K562 (cell line): Measurements from ENCODE around the gene RBP7. TPM values are rescaled to one million over a fixed set of nuclear protein-coding genes. Genes with fewer than 3 reads are reported as not detected.

ENCODE experiments used
- polyA plus RNA-seq, 8 experiments: library from polyadenylated mRNA; depleted of rRNA in 4 of 8; stranded (reverse) in 5 of 8; unstranded in 3 of 8; fragments of >200 nt; fragmentation: Nextera tagmentation in 2 of 8; fragmentation: Illumina TruSeq in 1 of 8; extraction: Ambion mirVana in 2 of 8; extraction: Trizol in 1 of 8; gene quantifications; 2 replicates each; pipeline versions ENCODE4 v1.2.1 to v1.2.3, GENCODE V29; 2011 to 2014; ENCODE audit warnings: inconsistent platforms in 1 of 8, missing spikeins in 1 of 8
- total RNA-seq, 7 experiments: library from RNA; depleted of rRNA in 6 of 7; stranded (reverse); fragments of >200 nt in 6 of 7; fragmentation: Illumina TruSeq in 2 of 7; extraction: Trizol in 2 of 7; gene quantifications; 2 replicates each; pipeline versions ENCODE4 v1.2.1 to v1.2.3, GENCODE V29; 2011 to 2021; ENCODE audit warnings: low replicate concordance in 1 of 7
- TF ChIP-seq, protein P1 (sequence below): fragments of 450-650 bp; IDR thresholded peaks from 2 replicates; pipeline ENCODE4 v1.6.1; 2016; ENCODE audit warnings: low read depth

Gene RBP7
- total and polyA plus RNA-seq, 9 of the 15 experiments (the other 6 are each of a cell fraction or from before 2014, with no cell fraction given) = not detected

DNA sequence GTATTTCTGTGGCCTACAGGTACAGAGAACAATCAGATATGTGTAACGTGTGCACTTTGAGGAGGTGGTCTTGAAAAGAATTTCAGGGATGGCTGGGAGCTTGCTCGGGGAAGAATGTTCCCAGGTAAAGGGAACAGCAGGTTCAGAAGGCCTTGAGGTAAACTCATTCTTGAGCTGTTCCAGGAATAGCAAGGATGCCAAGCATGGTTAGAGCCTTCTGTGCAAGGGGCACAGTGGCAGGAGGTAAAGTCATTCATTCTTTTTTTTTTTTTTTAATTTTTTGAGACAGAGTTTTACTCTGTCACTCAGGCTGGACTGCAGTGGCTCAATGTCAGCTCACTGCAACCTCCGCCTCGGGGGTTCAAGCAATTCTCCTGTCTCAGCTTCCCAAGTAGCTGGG is 45.7 kb downstream of the RBP7 start (continued):
- TF ChIP-seq, protein P1, sequence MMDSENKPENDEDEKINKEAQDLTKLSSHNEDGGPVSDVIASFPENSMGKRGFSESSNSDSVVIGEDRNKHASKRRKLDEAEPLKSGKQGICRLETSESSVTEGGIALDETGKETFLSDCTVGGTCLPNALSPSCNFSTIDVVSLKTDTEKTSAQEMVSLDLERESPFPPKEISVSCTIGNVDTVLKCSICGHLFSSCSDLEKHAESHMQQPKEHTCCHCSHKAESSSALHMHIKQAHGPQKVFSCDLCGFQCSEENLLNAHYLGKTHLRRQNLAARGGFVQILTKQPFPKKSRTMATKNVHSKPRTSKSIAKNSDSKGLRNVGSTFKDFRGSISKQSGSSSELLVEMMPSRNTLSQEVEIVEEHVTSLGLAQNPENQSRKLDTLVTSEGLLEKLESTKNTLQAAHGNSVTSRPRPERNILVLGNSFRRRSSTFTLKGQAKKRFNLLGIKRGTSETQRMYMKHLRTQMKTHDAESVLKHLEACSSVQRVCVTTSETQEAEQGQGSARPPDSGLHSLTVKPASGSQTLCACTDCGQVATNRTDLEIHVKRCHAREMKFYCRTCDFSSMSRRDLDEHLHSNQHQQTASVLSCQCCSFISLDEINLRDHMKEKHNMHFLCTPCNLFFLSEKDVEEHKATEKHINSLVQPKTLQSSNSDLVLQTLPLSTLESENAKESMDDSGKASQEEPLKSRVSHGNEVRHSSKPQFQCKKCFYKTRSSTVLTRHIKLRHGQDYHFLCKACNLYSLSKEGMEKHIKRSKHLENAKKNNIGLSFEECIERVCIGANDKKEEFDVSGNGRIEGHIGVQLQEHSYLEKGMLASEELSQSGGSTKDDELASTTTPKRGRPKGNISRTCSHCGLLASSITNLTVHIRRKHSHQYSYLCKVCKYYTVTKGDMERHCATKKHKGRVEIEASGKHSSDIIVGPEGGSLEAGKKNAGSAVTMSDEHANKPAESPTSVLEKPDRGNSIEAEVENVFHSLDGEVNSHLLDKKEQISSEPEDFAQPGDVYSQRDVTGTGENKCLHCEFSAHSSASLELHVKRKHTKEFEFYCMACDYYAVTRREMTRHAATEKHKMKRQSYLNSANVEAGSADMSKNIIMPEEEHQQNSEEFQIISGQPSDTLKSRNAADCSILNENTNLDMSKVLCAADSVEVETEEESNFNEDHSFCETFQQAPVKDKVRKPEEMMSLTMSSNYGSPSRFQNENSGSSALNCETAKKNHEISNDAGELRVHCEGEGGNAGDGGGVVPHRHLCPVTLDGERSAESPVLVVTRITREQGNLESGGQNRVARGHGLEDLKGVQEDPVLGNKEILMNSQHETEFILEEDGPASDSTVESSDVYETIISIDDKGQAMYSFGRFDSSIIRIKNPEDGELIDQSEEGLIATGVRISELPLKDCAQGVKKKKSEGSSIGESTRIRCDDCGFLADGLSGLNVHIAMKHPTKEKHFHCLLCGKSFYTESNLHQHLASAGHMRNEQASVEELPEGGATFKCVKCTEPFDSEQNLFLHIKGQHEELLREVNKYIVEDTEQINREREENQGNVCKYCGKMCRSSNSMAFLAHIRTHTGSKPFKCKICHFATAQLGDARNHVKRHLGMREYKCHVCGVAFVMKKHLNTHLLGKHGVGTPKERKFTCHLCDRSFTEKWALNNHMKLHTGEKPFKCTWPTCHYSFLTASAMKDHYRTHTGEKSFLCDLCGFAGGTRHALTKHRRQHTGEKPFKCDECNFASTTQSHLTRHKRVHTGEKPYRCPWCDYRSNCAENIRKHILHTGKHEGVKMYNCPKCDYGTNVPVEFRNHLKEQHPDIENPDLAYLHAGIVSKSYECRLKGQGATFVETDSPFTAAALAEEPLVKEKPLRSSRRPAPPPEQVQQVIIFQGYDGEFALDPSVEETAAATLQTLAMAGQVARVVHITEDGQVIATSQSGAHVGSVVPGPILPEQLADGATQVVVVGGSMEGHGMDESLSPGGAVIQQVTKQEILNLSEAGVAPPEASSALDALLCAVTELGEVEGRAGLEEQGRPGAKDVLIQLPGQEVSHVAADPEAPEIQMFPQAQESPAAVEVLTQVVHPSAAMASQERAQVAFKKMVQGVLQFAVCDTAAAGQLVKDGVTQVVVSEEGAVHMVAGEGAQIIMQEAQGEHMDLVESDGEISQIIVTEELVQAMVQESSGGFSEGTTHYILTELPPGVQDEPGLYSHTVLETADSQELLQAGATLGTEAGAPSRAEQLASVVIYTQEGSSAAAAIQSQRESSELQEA = no peak
- TF ChIP-seq, all 486 proteins: peak for 0
